HG03439 (cell line): ENCODE data around the gene NTRK2.

ENCODE experiments used
- ATAC-seq: cut with Tn5 transposase; IDR thresholded peaks from one replicate; pipeline ENCODE4 v1.9.1; 2021; ENCODE audit warnings: mild to moderate bottlenecking, moderate library complexity; ENCODE audit not compliant: unreplicated experiment

Gene NTRK2

DNA sequence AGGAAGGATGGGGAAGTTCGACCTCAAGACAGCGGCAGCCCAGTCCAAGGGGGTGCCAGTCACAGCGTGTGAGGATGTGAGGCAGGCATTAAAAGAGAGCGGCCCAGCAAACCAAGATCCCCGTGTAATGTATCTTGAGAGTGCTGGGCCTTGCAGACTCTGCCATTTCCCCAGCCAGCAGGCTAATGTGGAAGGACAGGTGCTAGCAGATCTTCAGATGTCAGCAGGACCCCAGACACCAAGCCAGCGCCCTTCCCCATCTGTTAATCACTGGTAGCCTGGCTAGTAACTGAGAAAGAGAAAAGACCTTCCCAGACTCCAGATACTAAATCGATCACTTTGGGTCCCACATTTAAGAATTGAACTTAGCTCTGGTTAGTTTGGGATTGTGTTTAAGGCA is 62.2 kb downstream of the NTRK2 start:
- no peak for ATAC-seq

DNA sequence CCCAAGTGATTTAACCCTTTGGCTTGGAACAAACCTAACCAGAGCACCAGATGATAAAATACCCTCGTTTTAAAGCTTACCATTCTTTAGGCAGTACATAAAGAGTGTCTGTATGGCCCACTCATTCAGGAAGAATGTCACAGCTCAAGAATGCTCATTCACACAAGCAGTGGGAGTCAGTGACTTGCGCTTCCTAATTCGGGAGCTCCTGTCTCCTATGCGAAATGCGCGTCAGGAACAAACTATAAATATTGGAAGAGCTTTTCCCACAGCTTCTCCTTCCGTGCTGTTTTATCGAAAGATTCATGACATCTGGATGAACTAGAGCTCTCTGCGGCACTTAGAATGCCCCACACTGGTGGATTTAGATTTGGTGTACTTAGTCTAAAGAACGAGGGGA is 66.6 kb downstream of the NTRK2 start:
- ATAC-seq: no peak

GRCh38 chr9:84736536-84736935 is 67.0 kb downstream of the NTRK2 start:
- ATAC-seq: no peak

GRCh38 chr9:84738353-84738752 is 68.8 kb downstream of the NTRK2 start:
- no peak for ATAC-seq

- ATAC-seq: no peak
Measured at GRCh38 chr9:84742261-84742660, 72.7 kb downstream of the NTRK2 start.

- ATAC-seq: no peak
Measured at GRCh38 chr9:84744195-84744594, 74.7 kb downstream of the NTRK2 start.

- ATAC-seq: no peak
Measured at GRCh38 chr9:84744726-84745125, 75.2 kb downstream of the NTRK2 start.

- no peak for ATAC-seq
Measured at GRCh38 chr9:84748112-84748511, 78.6 kb downstream of the NTRK2 start.

- ATAC-seq: no peak
Measured at GRCh38 chr9:84750152-84750865, 80.8 kb downstream of the NTRK2 start.

DNA sequence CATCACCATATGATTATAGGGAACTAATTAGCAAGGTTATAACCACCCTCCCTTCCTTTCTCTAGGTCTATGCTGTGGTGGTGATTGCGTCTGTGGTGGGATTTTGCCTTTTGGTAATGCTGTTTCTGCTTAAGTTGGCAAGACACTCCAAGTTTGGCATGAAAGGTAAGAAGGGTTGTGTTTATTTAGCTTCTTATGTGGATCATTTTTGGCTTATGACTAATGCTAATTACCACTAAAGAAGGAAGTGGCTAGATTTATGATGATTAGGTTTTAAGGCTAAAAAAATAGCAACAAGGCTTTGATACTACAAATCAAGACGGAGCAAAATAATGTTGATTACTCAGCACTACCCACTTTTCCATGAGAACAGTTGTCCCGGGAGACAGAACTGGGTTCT is 82.4 kb downstream of the NTRK2 start:
- no peak for ATAC-seq

DNA sequence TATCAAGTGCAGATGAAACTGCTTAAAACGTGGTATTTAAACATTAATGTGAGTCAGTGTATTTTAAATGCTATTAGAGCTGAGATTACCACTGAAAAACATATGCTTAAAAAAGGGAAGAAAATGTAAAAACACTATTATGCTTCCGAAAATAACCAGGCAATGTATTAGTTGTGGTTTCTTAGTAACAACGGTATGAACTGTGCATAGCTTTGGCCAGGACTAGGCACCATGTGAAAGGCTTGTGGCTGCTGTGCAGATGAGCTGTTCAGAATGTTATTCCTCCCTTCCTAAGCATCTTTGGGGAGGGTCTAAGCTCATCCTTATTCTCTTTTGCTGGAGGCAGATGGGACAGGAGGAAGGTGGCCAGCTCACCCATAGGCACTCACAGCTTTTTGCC is 84.9 kb downstream of the NTRK2 start:
- ATAC-seq: no peak

DNA sequence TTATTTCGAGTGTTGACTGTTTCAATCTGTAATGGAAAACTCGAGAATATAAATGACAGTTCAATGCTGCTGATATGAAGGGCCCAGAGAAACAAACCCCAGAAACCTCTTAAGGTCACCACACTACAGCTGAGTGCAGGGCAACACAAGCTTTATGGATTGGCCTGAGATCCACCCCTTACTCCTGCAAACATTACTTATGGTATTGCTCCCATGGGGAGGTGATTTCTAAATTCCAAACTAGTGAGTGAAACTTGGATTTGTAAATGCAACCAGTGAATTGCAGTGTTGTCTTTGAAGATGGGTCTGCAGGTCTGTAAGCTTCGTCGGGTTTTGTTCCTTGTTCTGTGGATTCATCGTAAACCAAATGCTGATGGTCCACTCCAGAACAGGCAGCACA is 85.4 kb downstream of the NTRK2 start:
- ATAC-seq: no peak

- ATAC-seq: no peak
Measured at GRCh38 chr9:84755380-84755779, 85.9 kb downstream of the NTRK2 start.

GRCh38 chr9:84756171-84756570 is 86.6 kb downstream of the NTRK2 start:
- no peak for ATAC-seq

GRCh38 chr9:84756731-84757130 is 87.2 kb downstream of the NTRK2 start:
- no peak for ATAC-seq

DNA sequence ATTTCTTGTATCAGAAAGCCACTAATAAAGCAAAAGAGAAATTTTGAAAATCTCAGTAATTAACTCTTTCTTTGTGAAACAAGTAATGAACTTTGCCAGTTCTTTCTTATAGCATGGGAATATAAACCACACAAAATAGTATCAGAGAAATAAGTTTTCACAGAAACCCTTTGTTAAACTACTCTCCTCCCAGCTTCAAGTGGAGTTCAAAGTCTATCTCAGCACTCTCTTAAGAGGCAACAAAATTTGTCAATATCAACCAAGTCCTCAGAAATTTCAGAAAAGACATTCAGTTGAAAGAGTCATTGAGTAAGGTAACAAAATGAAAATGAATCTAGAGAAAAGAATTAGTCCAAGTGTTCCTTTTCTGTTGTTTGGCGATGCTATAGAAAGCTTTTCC is 89.3 kb downstream of the NTRK2 start:
- ATAC-seq: no peak

GRCh38 chr9:84759300-84759750 is 89.8 kb downstream of the NTRK2 start:
- peak; percentile 71 for ATAC-seq

GRCh38 chr9:84759804-84760203 is 90.3 kb downstream of the NTRK2 start:
- no peak for ATAC-seq

GRCh38 chr9:84761137-84761808 is 91.7 kb downstream of the NTRK2 start:
- ATAC-seq: no peak

GRCh38 chr9:84772511-84772910 is 103.0 kb downstream of the NTRK2 start:
- ATAC-seq: no peak

DNA sequence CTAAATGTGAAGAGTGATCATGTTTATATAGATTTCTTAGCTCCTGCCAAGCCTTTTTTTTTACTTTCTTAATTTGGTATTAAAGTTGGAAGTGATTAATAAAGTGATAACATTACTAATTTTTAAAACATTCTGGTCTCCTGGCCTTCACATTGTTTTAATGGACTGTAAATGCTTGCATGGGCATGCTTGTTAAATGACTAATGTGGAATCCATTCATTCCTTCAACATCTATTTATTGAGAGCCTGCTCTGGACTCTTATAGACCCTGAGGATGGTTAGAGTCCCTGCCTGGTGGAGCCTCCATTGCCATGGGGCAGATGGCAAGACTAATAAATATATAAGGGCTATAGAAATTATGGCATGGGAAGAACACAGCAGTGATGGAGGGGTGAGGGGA is 103.5 kb downstream of the NTRK2 start:
- ATAC-seq: no peak

DNA sequence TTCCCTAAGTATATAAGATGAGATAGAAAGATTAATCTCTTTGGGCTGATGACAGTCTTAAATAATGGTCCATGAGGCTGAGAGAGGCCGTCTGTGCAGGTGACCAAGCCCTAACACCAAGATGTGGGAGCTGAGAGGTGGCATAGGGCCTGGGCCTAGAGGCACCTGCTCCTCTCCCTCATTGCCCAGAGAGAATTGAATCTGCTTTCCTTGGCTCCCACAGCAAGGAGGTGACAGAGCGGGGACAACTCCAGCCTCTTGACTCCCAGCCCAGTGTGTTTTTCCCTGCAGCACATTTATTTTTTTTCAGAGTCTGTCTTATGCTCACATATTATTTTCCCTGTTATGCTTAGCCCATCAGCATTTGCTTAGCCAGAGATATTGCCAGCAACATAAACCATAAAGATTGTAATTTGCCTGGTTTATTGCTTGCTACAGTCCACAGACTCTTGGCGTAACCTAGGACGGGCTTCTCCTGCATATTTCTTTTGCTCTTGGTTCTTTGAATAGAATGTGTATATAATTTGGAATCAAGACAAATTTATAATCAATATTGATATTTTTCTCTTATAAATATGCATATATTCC is 105.6 kb downstream of the NTRK2 start:
- no peak for ATAC-seq
